Spleen (tissue), 11 donors: ENCODE results near the gene TNS1. TPM values are rescaled to one million over a fixed set of nuclear protein-coding genes. Genes with fewer than 3 reads are reported as not detected.

Experiments
- DNase-seq: peaks from one replicate; pipeline ENCODE4 v3.0.0-alpha.2; 2020
- H3K27ac ChIP-seq, 8 donors: fragments of 200-600 bp; sonication (generic) in 7 of 8; 1 replicate in 4 of 8; 2 replicates in 4 of 8; pipeline versions ENCODE4 v1.5.0 to v1.8.0; 2016 to 2021; ENCODE audit warnings: inconsistent platforms in 4 of 8, mild to moderate bottlenecking in 4 of 8, moderate library complexity in 1 of 8
- H3K27me3 ChIP-seq, 7 donors: fragments of 200-600 bp; sonication (generic) in 6 of 7; replicated peaks in 1 of 7; 1 replicate in 4 of 7; 2 replicates in 3 of 7; pipeline versions ENCODE4 v1.5.0 to v1.8.0; 2016 to 2021; ENCODE audit warnings: inconsistent platforms in 3 of 7, mild to moderate bottlenecking in 1 of 7
- H3K36me3 ChIP-seq, 6 donors: fragments of 200-600 bp; sonication (generic) in 5 of 6; 1 replicate in 4 of 6; 2 replicates in 2 of 6; pipeline versions ENCODE4 v1.5.0 to v1.8.0; 2016 to 2021; ENCODE audit warnings: inconsistent platforms in 2 of 6
- H3K4me1 ChIP-seq, 6 donors: fragments of 200-600 bp; sonication (generic) in 5 of 6; 1 replicate in 3 of 6; 2 replicates in 3 of 6; pipeline versions ENCODE4 v1.5.0 to v1.8.0; 2016 to 2021; ENCODE audit warnings: inconsistent platforms in 3 of 6
- H3K4me3 ChIP-seq, 8 donors: fragments of 200-600 bp; sonication (generic) in 7 of 8; 1 replicate in 4 of 8; 2 replicates in 4 of 8; pipeline versions ENCODE4 v1.5.0 to v1.8.0; 2016 to 2021; ENCODE audit warnings: inconsistent platforms in 4 of 8, mild to moderate bottlenecking in 4 of 8, moderate library complexity in 2 of 8
- H3K9me3 ChIP-seq, 8 donors: fragments of 200-600 bp; sonication (generic) in 7 of 8; 1 replicate in 4 of 8; 2 replicates in 4 of 8; pipeline versions ENCODE4 v1.5.0 to v1.8.0; 2016 to 2021; ENCODE audit warnings: inconsistent platforms in 4 of 8
- CTCF ChIP-seq, 11 experiments: fragments of 200-600 bp in 7 of 11; fragments of 450-650 bp in 4 of 11; sonication (generic) in 4 of 11; IDR thresholded peaks in 8 of 11; conservative IDR thresholded peaks in 3 of 11; 1 replicate in 7 of 11; 2 replicates in 4 of 11; pipeline versions ENCODE4 v1.4.0 to v1.8.0; 2016 to 2021; ENCODE audit warnings: antibody characterized with exemption in 11 of 11, inconsistent platforms in 4 of 11, mild to moderate bottlenecking in 1 of 11
- POLR2A ChIP-seq, 3 donors: fragments of 450-650 bp; IDR thresholded peaks; one replicate each; pipeline ENCODE4 v1.5.1; 2017; ENCODE audit warnings: antibody characterized with exemption in 3 of 3, mild to moderate bottlenecking in 1 of 3
- POLR2AphosphoS5 ChIP-seq, 3 donors: sonication (generic); formaldehyde crosslinking; IDR thresholded peaks; one replicate each; pipeline ENCODE4 v1.5.1; 2017; ENCODE audit warnings: antibody characterized with exemption in 3 of 3
- WGBS, 5 donors: extraction: QIAGEN DNeasy Blood & Tissue Kit in 3 of 5; methylation state at CpG; one replicate each; pipeline versions ENCODE4 v1.1.5 to v1.1.7; 2013 to 2018; 5-methylcytosine and 5-hydroxymethylcytosine counted together
- intact Hi-C: fragments of 100-400 bp; cut with DNase I; formaldehyde crosslinking; loops from one replicate; pipeline ENCODE4 v1.15.0; 2023; ENCODE audit warnings: low total_unique reads
- polyA plus RNA-seq, 3 donors: library from polyadenylated mRNA; stranded (reverse); fragments of 200-250 nt; gene quantifications; one replicate each; pipeline ENCODE4 v1.2.1, GENCODE V29; 2013
- total RNA-seq, 7 donors: library from RNA; depleted of rRNA in 3 of 7; stranded (reverse); fragments of >200 nt in 3 of 7; fragmentation: NEBNext Ultra II Directional in 4 of 7; extraction: Animal tissue kit (Norgen Biotek cat#: 25700) in 4 of 7; gene quantifications; one replicate each; pipeline versions ENCODE4 v1.1.0 to v1.2.1, GENCODE V29; 2016 to 2021
- donor health status: healthy with polysubstance abuse.
- donor health status: DM: no; HTN: no; CAD: no; lungs with moderate emphysema.
- donor health status: DM: no; HTN: no; CAD: no.
- donor health status: Bipolar disorder and iron deficiency.
- donor health status: healthy.
- donor health status: DM: no; HTN: no; CAD: no.
- donor health status: DM: yes; HTN: yes; CAD: no.

Gene TNS1
- total and polyA plus RNA-seq, 10 donors, result 6.9 to 580 (median 246) TPM

GRCh38 chr2:217859926-217860325 is 142.9 kb downstream of the TNS1 start:
- DNase-seq, result peak; percentile 45
- H3K4me1 ChIP-seq, result peaks cover 0 to 75% (median 13%) of the 10 kb centered on the region in 6 donors

GRCh38 chr2:217858519-217859491 is 144.0 kb downstream of the TNS1 start:
- no peaks in the 10 kb centered on the region for H3K27me3 ChIP-seq
- intact Hi-C loops, result no loop called here
- H3K4me1 ChIP-seq, result peaks cover 0 to 76% (median 10%) of the 10 kb centered on the region in 6 donors
- no peak for TF ChIP-seq CTCF (IDR thresholded peaks at IDR 0.05 in 8 of 11, conservative IDR thresholded peaks at IDR 0.05 in 3 of 11)
- TF ChIP-seq POLR2A (IDR thresholded peaks at IDR 0.05), result no peak
- TF ChIP-seq POLR2AphosphoS5 (IDR thresholded peaks at IDR 0.05), result no peak
- no peaks in the 10 kb centered on the region for H3K9me3 ChIP-seq
- H3K4me3 ChIP-seq, result no peak overlapping the region
- H3K36me3 ChIP-seq, result peaks cover 0 to 96% (median 3%) of the 10 kb centered on the region in 6 donors
- peak; percentile 69 for DNase-seq
- peak overlapping the region in 5 of 8 donors; percentile 26 to 60 (median 56) for H3K27ac ChIP-seq
- 55 to 69% (median 64%) methylated on average over 8 to 11 of the region's 11 CpGs for WGBS, 5 donors

More at GRCh38 chr2:217859926-217860325, 142.9 kb downstream of the TNS1 start:
- Histone ChIP-seq H3K4me3 (no peak overlapping the region), H3K27ac (peak overlapping the region in 1 of 8 donors; percentile 60), H3K9me3 (no peaks in the 10 kb centered on the region), H3K36me3 (peaks cover 0 to 96% (median 11%) of the 10 kb centered on the region in 6 donors), H3K27me3 (no peaks in the 10 kb centered on the region)
- 77 to 93% (median 88%) methylated on average over 5 of the region's 5 CpGs for WGBS, 5 donors
- intact Hi-C loops, result no loop called here
- TF ChIP-seq POLR2AphosphoS5 (IDR thresholded peaks at IDR 0.05) (no peak), CTCF (IDR thresholded peaks at IDR 0.05 in 8 of 11, conservative IDR thresholded peaks at IDR 0.05 in 3 of 11) (no peak), POLR2A (IDR thresholded peaks at IDR 0.05) (no peak)

- Histone ChIP-seq H3K27ac (peak overlapping the region in 5 of 8 donors; percentile 26 to 60 (median 56)), H3K27me3 (no peaks in the 10 kb centered on the region), H3K9me3 (no peaks in the 10 kb centered on the region), H3K4me1 (peaks cover 0 to 80% (median 15%) of the 10 kb centered on the region in 6 donors), H3K4me3 (no peak overlapping the region), H3K36me3 (peaks cover 0 to 96% (median 0%) of the 10 kb centered on the region in 6 donors)
- DNase-seq, result peak; percentile 66
- intact Hi-C loops, result no loop called here
- TF ChIP-seq POLR2AphosphoS5 (IDR thresholded peaks at IDR 0.05), result peak in 1 of 3 donors; percentile 12
- no peak for TF ChIP-seq POLR2A (IDR thresholded peaks at IDR 0.05)
- TF ChIP-seq CTCF (IDR thresholded peaks at IDR 0.05 in 8 of 11, conservative IDR thresholded peaks at IDR 0.05 in 3 of 11), result no peak
- WGBS, 5 donors, result 73 to 89% (median 82%) methylated on average over 16 to 20 of the region's 20 CpGs
Measured at GRCh38 chr2:217857624-217858506, 144.9 kb downstream of the TNS1 start.
